PC-3 (cell line): ENCODE measurements around the gene PPP1R1B. TPM values are rescaled to one million over a fixed set of nuclear protein-coding genes. Genes with fewer than 3 reads are reported as not detected.

Source experiments
- ATAC-seq: fragments of 200-7000 bp; cut with Tn5 transposase; 2 replicates; pipeline ENCODE4 v1.9.1; 2020; ENCODE audit warnings: mild to moderate bottlenecking, moderate library complexity
- BruUV-seq: library from RNA; stranded (reverse); fragments of 400-500 nt; replicated peaks from 2 replicates; lab custom pipeline; 2021; lab: Mats Ljungman, UMichigan
- CTCF ChIA-PET: fragments of 300-600 bp; sonication (Branson Sonifier 250); formaldehyde crosslinking; loops from one replicate; lab custom pipeline; 2022; ENCODE audit warnings: antibody characterized with exemption; lab: Charles Lee
- POLR2A ChIA-PET: fragments of 300-600 bp; sonication (Branson Sonifier 250); formaldehyde crosslinking; loops from one replicate; lab custom pipeline; 2022; ENCODE audit warnings: antibody characterized with exemption; ENCODE audit not compliant: unreplicated experiment; lab: Charles Lee
- DNase-seq: peaks from one replicate; pipeline ENCODE4 v3.0.0-alpha.2; 2015
- H2AFZ ChIP-seq: fragments of 300-600 bp; sonication (generic); 2 replicates; pipeline ENCODE4 v1.6.0; 2016; ENCODE audit warnings: antibody characterized with exemption, low read length
- H3F3A ChIP-seq: fragments of 300-600 bp; sonication (generic); one replicate; pipeline ENCODE4 v1.6.0; 2017; ENCODE audit warnings: antibody characterized with exemption, low read length, control low read depth, mild to moderate bottlenecking; ENCODE audit not compliant: unreplicated experiment
- H3K27ac ChIP-seq: fragments of 300-600 bp; sonication (generic); 2 replicates; pipeline ENCODE4 v1.5.1; 2016; ENCODE audit warnings: mild to moderate bottlenecking, low read length
- H3K27me3 ChIP-seq: fragments of 300-600 bp; sonication (generic); 2 replicates; pipeline ENCODE4 v1.6.1; 2016; ENCODE audit warnings: low read length, mixed read lengths
- H3K36me3 ChIP-seq: fragments of 300-600 bp; sonication (generic); 2 replicates; pipeline ENCODE4 v1.6.1; 2016; ENCODE audit warnings: low read depth, mixed run types, low read length, mixed read lengths
- H3K4me1 ChIP-seq: fragments of 300-600 bp; sonication (generic); 2 replicates; pipeline ENCODE4 v1.5.1; 2016; ENCODE audit warnings: low read length; ENCODE audit not compliant: insufficient read depth
- H3K4me2 ChIP-seq: fragments of 300-600 bp; sonication (generic); 2 replicates; pipeline ENCODE4 v1.6.0; 2016; ENCODE audit warnings: low read length
- H3K4me3 ChIP-seq: fragments of 300-600 bp; sonication (generic); 2 replicates; pipeline ENCODE4 v1.5.1; 2016; ENCODE audit warnings: mild to moderate bottlenecking, low read length, mixed read lengths
- H3K79me2 ChIP-seq: fragments of 300-600 bp; sonication (generic); 2 replicates; pipeline ENCODE4 v1.6.1; 2017; ENCODE audit warnings: low read length, mixed read lengths
- H3K9ac ChIP-seq: fragments of 300-600 bp; sonication (generic); 2 replicates; pipeline ENCODE4 v1.6.0; 2016; ENCODE audit warnings: mild to moderate bottlenecking, low read length
- H3K9me2 ChIP-seq: fragments of 300-600 bp; sonication (generic); replicated peaks from 2 replicates; pipeline ENCODE4 v1.6.1; 2016; ENCODE audit warnings: mixed run types, low read length, mixed read lengths
- H3K9me3 ChIP-seq: fragments of 300-600 bp; sonication (generic); 2 replicates; pipeline ENCODE4 v1.6.1; 2016; ENCODE audit warnings: low read length, mixed read lengths
- H4K20me1 ChIP-seq: fragments of 300-600 bp; sonication (generic); 2 replicates; pipeline ENCODE4 v1.6.1; 2016; ENCODE audit warnings: low read length, mixed read lengths
- CTCF ChIP-seq: fragments of 300-600 bp; sonication (generic); conservative IDR thresholded peaks from 2 replicates; pipeline ENCODE4 v1.5.1; 2017; ENCODE audit warnings: antibody characterized with exemption, low read depth, mild to moderate bottlenecking, low read length
- EZH2 ChIP-seq: fragments of 300-600 bp; sonication (generic); IDR thresholded peaks from one replicate; pipeline ENCODE4 v1.6.1; 2017; ENCODE audit warnings: antibody characterized with exemption, mild to moderate bottlenecking, low read length; ENCODE audit not compliant: unreplicated experiment
- EZH2phosphoT487 ChIP-seq: fragments of 300-600 bp; sonication (generic); IDR thresholded peaks from 2 replicates; pipeline ENCODE4 v1.6.1; 2018; ENCODE audit warnings: mild to moderate bottlenecking, antibody characterized with exemption, low read length, borderline replicate concordance
- intact Hi-C: fragments of 100-400 bp; cut with micrococcal nuclease; formaldehyde crosslinking; loops from 2 replicates; pipeline ENCODE4 v1.9.0; 2023
- total RNA-seq: library from RNA; depleted of rRNA; stranded (reverse); fragments of >200 nt; gene quantifications from 2 replicates; pipeline ENCODE4 v1.2.3, GENCODE V29; 2014

PPP1R1B gene
- total RNA-seq, 1 experiment from 2014 or later, result 3.1 TPM

- Histone ChIP-seq H2AFZ (no peak overlapping the region), H3K9me2 (no peaks in the 10 kb centered on the region), H3F3A (no peaks in the 10 kb centered on the region), H3K27me3 (no peaks in the 10 kb centered on the region), H3K4me2 (no peak overlapping the region), H3K4me3 (no peak overlapping the region), H3K36me3 (no peaks in the 10 kb centered on the region), H3K4me1 (no peaks in the 10 kb centered on the region), H3K9me3 (no peaks in the 10 kb centered on the region), H4K20me1 (no peaks in the 10 kb centered on the region), H3K27ac (no peak overlapping the region), H3K9ac (no peak overlapping the region), H3K79me2 (no peaks in the 10 kb centered on the region)
- ATAC-seq (no peak), DNase-seq (no peak)
- intact Hi-C loops, result no loop called here
- no TSS peak for BruUV-seq
- ChIA-PET POLR2A (no interaction called here), CTCF (no interaction called here)
- TF ChIP-seq CTCF (no peak), EZH2 (no peak), EZH2phosphoT487 (no peak)
These were observed 36.0 kb downstream of the PPP1R1B start for GRCh38 chr17:39662551-39663339.

GRCh38 chr17:39663340-39663687 is 36.6 kb downstream of the PPP1R1B start:
- no peaks in the 10 kb centered on the region for H3K9me3 ChIP-seq
- TF ChIP-seq EZH2 (no peak), CTCF (no peak), EZH2phosphoT487 (no peak)
- POLR2A ChIA-PET, result no interaction called here

More at GRCh38 chr17:39663340-39663687, 36.6 kb downstream of the PPP1R1B start:
- Histone ChIP-seq H3K4me3 (no peak overlapping the region), H3K9ac (no peak overlapping the region), H2AFZ (no peak overlapping the region), H4K20me1 (no peaks in the 10 kb centered on the region), H3K36me3 (no peaks in the 10 kb centered on the region), H3K27ac (no peak overlapping the region), H3K9me2 (no peaks in the 10 kb centered on the region), H3K4me2 (no peak overlapping the region), H3F3A (no peaks in the 10 kb centered on the region), H3K4me1 (no peaks in the 10 kb centered on the region), H3K79me2 (no peaks in the 10 kb centered on the region), H3K27me3 (no peaks in the 10 kb centered on the region)
- no peak for ATAC-seq
- DNase-seq, result no peak
- intact Hi-C loops, result no loop called here
- CTCF ChIA-PET, result no interaction called here
- no TSS peak for BruUV-seq
